Right renal cortex interstitium (tissue), 3 donors: ENCODE data around the gene WDR4. TPM values are rescaled to one million over a fixed set of nuclear protein-coding genes. Genes with fewer than 3 reads are reported as not detected.
"Not testable (repeated sequence)": the region's sequence is repeated elsewhere in the genome, so short reads cannot be mapped to it uniquely, and the experiment has no call there.

ENCODE experiments used
- DNase-seq, 3 donors: peaks; one replicate each; pipeline ENCODE4 v3.0.0-alpha.2; 2013; ENCODE audit warnings: low read depth in 3 of 3, low spot score in 2 of 3
- polyA plus RNA-seq, 3 donors: library from polyadenylated mRNA; unstranded; fragments of 120-200 nt; gene quantifications; one replicate each; pipeline ENCODE4 v1.2.1, GENCODE V29; 2013; ENCODE audit not compliant: insufficient read length in 3 of 3

The WDR4 gene
- polyA plus RNA-seq, 3 donors, result 7.9 to 10.0 (median 10.0) TPM

DNA sequence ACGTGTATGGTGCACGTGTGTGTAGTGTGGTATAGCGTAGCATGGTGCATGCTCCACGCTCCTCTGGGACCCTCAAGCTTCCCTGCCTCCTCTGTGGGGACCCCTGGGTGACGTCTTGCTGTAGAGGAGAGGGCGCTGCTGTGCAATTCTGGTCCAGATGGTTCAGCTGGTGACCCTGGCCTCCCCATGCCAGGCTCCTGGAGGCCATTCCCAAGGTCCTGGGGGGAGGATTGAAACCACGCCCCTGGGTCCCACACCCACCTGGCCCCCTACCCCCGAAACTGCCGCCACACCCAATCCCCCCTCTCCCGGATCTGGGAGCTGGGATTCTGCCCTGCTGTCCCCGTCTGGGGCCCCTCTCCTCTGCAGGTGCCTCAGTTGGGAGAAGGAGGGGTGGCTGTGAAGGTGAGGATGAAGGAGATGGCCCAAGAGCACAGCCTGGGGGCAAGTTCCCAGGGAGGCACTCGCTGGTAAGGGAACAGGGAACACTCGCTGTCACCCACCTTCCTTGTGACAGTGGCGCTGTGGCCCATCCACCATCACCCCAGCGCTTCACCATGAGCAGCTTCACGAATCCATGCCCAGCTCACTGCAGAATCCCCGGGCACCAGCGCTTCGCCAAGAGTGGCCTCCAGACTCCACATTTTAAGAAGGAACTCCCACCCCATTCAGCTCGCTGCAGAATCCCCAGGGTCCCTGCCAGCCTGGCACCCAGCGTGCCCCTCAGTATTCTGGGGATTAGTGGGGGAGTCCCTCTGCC lies 38.0 kb downstream of the WDR4 start:
- no peak for DNase-seq

DNA sequence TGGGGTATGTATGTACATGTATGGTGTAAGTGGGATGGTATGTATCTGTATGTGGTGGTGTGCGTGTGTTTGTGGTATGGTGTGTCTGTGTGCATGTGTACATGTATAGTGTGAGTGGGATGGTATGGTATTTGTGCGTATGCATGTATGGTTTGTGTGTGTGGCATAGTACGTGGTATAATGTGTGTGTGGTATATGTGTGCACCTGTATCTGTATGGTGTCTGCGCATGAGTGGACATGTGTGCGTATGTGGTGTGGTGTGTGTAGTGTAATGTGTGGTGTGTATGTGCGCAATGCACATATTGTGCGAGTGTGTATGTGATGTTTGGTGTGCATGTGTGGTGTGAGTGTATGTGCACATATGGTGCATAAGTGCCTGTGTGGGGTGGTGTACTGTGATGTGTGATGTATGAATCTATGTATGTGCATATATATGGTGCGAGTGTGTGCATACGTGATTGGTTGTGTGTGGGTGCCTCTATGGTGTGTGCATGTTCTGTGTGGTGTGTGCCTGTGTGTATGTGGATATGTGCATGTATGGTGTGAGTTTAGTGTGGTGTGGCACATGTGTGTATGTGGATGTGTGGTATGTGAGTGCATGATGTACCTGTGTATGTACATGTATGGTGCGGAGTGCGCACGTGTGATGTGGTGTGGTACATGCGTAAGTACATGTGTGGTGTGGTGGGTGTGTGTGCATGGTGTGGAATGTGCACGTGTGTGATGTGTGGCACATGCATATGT lies 38.8 kb downstream of the WDR4 start:
- no peak for DNase-seq

DNA sequence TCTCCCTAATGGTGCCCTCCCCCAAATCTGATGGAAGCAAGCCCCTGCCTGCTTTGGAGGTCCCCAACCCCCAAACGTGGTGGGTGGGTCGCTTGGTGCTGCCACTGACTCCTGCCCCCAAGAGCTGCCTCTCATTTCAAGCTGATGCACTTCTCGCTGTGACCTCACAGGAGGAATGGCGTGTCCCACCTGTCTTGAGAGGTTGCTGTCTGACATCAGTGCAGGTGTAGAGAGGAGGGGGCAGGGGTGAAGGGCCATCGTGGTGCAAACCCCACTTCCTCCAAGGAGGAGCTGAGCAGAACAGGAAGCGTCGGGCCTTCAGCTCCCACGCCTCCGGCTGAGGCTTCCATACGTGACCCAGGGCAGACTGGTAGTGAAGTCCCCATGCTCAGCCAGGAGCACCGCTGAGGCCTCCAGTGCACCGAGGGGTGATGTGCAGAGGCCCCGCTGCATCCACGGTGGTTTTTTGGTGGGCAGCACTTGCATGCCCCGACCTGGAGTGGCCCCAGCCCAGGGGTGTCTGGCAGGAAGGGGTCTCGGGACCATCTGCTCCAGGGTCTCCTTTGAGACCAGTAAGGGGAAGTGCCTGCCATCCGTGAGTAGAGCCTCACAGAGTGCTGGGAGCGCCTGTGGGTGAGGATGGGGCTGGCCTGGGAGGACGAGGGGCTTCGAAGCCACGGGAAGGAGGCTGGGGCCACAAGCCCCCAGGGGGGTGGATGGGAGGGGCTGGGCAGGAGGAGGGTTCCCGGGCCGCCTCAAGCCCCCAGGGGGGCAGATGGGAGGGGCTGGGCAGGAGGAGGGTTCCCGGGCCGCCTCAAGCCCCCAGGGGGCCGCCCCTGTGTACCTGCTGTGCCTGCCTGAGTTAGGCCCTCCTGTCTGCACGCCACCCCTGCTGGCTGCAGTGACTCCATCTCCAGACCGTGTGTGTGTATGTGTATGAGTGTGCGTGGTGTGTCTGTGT lies 39.8 kb downstream of the WDR4 start:
- DNase-seq, result no peak

DNA sequence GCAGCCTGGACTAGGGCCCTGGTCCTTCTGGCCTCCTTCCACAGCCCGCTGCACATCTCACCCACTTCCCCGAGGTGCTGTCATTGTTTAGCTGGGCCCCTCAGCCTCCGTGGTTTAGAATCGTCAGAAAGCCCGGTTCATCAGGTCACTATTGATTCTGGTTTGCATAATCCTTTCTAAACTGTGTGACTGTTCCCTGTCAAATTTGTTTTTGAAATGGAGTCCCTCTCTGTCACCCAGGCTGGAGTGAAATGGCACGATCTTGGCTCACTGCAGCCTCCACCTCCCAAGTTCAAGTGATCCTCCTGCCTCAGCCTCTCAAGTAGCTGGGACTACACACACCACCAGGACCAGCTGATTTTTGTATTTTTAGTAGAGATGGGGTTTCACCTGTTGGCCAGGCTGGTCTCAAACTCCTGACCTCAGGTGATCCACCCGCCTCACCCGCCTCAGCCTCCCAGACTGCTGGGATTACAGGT lies 41.1 kb downstream of the WDR4 start:
- DNase-seq, result not testable (repeated sequence)

DNA sequence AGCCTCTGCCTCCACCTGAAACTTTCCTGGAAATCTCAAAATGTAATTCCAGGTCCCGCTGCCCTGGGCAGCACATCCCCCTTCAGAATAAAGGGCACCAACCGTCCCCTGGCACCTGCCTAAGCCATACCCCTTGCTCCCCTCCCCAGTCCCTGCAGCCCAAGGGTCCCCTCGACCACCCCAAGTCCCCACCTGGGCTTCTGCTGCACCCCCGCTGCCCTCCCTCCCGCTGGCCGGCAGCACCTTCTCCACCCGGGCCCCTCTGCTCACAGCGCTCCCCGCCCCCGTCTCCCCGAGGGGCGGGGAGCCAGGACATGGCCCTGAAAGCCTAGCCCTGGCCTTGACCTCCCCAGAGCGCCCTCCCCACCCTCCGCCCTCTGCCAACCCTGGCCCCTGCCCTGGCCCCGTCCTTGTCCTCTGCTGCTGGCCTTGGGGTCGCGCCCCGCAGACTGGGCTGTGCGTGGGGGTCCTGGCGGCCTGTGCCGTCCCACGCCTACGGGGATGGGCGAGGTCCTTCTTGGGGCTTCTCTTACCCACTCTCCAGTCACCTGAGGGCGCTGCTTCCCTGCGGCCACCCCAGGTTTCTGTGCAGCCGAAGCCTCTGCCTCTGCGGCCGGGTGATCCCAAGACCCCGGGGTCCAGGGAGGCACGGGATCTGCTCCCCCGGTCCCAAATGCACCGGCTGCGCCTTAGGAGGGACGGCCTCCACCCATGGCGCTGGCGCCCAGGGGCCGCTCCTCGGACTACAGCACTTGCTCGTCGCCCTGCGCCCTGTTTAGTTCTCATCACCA lies 41.7 kb downstream of the WDR4 start:
- DNase-seq, result no peak

DNA sequence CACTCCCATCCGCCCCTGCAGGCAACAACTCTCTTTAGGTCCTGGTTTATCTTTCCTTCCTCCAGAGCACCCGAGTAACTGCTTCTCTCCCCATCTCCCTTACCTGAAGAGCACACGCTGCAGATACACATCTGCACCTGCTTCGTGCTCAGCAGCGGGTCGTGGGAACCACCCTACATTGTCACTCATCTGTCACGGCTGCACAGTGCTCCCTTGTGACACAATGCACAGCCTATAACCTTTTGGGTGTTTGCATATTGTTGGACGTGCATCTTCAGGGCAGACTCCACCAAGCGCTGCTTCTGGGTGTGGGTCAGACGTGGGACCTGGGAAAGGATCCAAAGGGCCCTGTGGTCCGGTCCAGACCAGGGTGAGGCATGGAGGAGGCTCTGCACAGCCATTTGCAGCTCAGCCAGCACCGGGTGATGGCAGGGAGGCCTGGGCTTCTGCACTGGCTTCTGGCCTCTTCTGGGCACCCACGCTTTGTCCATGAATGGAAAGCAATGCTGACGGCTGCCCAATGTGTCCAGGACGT lies 42.5 kb downstream of the WDR4 start:
- DNase-seq, result no peak

DNA sequence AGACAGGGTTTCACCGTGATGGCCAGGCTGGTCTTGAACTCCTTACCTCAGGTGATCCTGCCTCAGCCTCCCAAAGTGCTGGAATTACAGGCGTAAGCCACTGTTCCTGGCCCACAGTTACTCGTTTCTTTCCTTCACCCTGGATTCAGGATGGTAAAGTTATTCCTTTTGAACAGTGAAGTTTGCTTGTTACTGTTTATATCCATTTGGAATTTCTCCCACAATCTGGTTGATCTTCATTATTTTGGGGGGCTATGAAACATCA lies 43.0 kb downstream of the WDR4 start:
- no peak for DNase-seq

DNA sequence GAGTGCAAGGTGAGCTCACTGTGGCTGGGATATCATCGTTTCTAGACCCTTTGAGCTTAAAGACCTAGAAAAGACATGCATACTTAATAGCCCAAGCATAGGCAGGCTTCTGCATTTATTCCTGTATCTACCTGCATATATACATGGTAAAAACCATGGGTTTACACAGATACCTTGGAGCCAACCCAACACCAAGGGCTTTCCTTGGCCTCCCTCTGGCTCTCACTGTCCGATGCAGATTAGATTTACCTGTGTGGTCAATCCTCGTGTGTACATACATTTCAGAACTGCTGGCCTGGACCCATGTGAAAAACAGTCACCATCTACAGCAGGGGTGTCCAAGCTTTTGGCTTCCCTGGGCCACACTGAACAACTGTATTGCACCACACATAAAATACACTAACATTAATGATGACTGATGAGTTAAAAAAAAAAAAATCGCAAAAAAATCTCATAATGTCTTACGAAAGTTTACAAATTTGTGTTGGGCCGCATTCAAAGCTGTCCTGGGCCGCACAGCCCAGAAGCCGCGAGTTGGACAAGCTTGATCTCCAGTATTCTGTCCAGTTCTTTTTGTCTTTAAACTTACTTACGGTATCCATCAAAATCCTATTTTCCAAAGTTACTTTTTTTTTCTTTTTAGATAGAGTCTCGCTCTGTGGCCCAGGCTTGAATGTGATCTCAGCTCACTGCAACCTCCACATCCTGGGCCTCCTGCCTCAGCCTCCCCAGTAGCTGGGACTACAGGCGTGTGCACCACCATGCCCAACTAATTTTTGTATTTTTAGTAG lies 43.5 kb downstream of the WDR4 start:
- no peak for DNase-seq

DNA sequence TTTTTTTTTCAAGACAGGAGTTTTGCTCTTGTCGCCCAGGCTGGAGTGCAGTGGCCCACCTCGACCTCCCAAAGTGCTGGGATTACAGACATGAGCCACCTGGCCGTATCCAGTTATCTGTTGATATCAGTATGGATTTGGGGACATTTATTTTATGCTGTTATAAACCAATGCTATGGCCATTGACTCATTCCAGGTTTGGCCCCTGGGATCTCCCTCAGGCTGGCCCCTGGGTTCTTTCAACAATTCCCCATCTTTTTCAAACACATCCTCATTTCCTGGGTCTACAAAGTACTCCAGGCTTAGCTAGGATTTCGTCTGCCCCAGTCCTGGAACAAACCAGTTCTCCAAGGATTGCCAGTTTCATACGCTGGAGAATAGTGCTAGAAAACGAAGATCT lies 44.1 kb downstream of the WDR4 start:
- DNase-seq, result no peak

DNA sequence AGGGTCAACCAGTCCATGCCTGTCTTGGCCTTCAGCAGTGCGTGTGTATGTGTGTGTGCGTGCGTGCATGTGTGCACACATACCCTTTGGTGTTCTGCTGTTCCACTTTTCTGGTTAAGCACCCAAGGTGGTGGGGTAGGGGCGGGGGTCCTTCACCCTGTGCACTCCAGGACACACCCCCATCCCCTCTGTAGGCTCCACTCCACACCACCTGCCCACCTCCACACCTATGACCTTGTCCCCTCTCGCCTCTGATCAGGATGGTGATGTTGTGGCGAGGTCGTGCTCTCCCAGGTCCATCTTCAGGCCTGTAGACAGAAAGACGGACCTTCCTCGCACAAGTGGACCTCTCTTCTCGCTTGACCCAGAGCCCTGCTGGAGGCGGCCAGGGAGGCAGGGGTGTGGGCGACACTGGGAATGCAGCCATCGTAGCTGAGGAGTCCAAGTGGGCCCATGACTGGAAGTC lies 44.6 kb downstream of the WDR4 start:
- DNase-seq, result no peak

DNA sequence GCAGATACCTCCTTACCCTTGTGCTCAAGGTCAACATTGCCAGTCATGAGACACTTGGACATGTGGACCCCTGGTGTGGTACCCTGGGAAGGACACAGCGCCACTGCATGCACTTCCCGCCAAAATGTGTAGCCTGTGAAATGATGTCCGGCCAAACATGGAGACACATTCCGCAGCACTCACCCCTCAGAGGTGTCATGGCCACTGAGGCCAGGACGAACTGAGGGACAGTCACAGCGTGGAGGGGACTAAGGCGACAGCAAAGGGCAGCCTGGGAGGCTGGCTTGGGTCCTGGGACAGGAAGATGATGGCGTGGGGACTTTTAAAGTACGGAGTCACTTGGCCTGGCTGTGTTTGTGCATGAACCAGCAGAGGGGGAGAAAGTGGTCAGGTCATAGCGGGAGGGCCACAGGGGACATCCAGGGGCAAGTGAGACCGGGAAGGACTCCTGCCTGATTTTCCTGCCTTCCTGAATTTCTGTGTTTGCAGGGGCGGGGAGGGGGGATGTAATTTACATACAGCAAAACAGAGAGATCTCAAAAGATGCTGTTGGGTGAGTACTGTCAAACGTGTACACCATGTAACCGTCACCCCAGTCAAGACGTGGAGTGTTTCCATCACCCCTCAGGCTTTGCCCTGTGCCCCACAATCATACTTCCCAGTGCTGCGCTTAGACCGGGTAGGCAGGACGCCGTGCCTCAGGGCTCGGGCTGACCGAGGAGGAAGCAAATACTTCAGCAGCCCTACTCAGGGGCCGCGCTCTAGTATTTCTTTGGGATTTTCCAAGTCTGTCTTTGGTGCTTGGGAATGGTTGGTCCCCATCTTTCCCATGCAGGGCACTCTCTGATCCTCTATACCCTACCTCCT lies 45.2 kb downstream of the WDR4 start:
- DNase-seq, result no peak

DNA sequence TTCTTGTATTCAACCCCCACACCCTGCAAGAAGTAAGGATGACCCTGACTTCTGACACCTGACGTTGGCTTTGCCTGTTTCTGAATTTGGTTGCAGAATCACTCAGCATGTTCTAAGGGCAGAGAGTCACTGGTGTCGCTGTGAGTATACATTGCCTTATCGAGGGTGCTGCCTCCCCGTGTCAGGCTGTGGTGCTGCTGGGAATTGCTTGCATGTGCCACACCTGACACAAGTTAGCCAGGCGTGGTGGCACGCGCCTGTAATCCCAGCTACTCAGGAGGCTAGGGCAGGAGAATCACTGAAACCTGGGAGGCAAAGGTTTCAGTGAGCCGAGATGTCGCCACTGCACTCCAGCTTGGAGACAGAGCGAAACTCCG lies 45.9 kb downstream of the WDR4 start:
- DNase-seq, result no peak

DNA sequence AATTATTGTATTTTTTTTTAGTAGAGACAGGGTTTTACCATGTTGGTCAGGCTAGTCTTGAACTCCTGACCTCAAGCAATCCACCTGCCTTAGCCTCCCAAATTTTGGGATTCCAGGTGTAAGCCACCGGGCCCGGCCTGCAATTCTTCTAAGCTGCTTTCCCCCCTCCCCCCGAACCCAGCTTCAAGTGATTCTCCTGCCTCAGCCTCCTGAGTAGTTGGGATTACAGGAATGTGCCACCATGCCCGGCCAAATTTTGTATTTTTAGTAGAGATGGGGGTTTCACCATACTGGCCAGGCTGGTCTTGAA lies 47.1 kb downstream of the WDR4 start:
- DNase-seq, result not testable (repeated sequence)

DNA sequence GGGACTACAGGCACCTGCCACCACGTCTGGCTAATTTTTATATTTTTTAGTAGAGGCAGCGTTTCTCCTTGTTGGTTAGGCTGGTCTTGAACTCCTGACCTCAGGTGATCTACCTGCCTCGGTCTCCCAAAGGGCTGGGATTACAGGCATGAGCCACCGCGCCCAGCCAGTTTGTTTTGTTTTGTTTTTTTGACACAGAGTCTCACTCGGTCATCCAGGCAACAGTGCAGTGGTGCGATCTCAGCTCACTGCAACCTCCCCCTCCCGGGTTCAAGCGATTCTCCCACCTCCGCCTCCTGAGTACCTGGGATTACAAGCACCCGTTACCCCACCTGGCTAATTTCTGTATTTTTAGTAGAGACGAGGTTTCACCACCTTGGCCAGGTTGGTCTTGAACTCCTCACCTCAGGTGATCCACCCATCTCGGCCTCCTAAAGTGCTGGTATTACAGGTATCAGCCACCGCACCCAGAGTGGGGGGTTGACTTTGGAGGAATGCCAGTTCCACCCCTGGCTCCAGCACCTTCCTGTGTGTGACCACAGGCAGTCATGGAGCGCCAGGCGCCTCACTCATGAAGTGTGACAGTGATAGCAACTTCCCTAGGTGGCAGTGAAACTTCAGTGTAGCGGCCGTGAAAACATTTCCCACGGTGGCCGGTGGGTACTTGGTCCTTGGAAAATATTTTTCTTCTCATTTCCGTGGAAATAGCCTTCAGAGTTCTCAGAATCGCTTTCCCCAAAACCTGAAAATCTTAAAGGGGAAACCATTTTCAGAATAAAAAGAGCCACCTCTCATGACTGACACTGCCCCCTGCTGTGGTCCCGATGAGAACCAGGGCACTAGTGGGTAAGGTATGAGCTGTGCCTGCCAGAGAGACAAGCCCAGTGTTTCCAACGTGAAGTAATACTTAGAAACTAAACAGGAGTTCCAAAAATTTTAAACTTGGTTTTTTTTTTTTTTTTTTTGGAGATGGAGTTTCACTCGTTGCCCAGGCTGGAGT lies 48.6 kb downstream of the WDR4 start:
- DNase-seq, result no peak

DNA sequence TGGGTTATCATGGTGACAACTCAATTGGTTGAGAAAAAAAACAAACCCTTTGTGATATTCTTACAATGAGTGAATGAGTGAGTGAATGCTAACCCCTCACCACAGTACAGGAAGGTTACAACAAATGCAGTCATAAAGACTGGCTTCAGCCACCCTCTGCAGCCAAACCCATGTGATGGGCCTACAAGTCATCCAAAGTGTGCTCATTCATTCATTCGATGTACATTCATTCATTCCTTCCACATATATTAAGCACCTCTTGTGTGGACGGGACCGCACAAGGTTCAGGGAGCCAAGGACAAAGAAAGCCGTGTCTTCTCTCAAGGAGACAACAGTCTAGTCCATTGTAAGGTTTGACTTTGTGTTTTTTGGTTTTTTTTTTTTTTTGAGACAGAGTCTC lies 49.4 kb downstream of the WDR4 start:
- no peak for DNase-seq

DNA sequence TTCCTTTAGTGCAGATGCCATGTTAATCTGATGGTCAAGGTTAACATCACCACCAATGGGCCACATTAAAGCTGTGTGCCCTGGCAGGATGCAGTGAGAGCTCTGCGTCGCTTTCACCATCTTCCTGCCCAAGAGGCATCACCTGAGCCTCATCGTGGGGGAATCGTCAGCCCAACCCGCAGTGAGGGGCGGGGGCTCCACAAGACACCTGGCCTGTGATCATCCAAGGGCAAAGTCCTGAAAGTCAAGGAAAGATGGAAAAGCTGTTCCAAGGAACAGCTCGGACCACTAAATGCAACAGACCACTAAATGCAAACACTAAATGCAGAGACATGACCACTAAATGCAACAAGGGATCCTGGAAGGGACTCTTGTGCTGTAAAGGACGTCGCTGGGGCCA lies 49.9 kb downstream of the WDR4 start:
- no peak for DNase-seq

DNA sequence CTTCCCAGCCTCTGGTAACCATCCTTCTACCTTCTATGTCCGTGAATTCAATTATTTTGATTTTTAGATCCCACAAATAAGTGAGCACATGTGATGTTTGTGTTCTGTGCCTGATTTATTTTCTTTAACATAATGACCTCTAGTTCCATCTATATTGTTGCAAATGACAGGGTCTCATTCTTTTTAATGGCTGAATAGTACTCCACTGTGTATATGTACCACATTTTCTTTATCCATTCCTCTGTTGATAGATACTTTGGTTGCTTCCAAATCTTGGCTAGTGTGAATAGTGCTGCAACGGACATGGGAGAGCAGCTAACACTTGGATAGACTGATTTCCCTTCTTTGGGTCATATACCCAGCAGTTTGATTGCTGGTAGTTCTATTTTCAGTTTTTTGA lies 51.8 kb downstream of the WDR4 start:
- no peak for DNase-seq
